ENCODE data around the gene HGD. TPM values are rescaled to one million over a fixed set of nuclear protein-coding genes. Genes with fewer than 3 reads are reported as not detected.
"Not testable (repeated sequence)": the region's sequence is repeated elsewhere in the genome, so short reads cannot be mapped to it uniquely, and the experiment has no call there.

The HGD gene
- 1 to 10 TPM; 1.7 to 2.0 TPM for total RNA-seq

- POLR2A ChIA-PET: no interaction called here
- H3K4me1 Mint-ChIP-seq: no peaks in the 10 kb centered on the region
- no peak for DNase-seq
- H3K4me3 Mint-ChIP-seq: no peak within 1 kb of the TSS
- H3K9me3 Mint-ChIP-seq: no peaks in the 10 kb centered on the region
- H3K36me3 Mint-ChIP-seq: peaks cover 1% of the 10 kb centered on the region
- no peak for ATAC-seq (ENCODE audit: low read depth)
- no peak within 1 kb of the TSS for H3K27ac Mint-ChIP-seq
- H3K27me3 Mint-ChIP-seq: no peaks in the 10 kb centered on the region
Measured at GRCh38 chr3:120682095-120682681, at the start of gene HGD. TSS of gene HGD (minus strand) at chr3:120682239. CDS start at chr3:120682111, 128 bp downstream.

GRCh38 chr3:120730576-120731542 lies 48.8 kb upstream of the HGD start:
- H3K4me1 Mint-ChIP-seq: peaks cover 2% of the 10 kb centered on the region
- H3K36me3 Mint-ChIP-seq: peaks cover 18% of the 10 kb centered on the region
- H3K4me3 Mint-ChIP-seq: no peak overlapping the region
- ATAC-seq (ENCODE audit: low read depth): no peak
- H3K27ac Mint-ChIP-seq: no peak overlapping the region
- no peak for DNase-seq
- peaks cover 7% of the 10 kb centered on the region for H3K9me3 Mint-ChIP-seq
- no peaks in the 10 kb centered on the region for H3K27me3 Mint-ChIP-seq
- POLR2A ChIA-PET: no interaction called here

GRCh38 chr3:120726791-120727190 lies 44.8 kb upstream of the HGD start:
- H3K4me1 Mint-ChIP-seq: peaks cover 2% of the 10 kb centered on the region
- H3K9me3 Mint-ChIP-seq: peaks cover 1% of the 10 kb centered on the region
- POLR2A ChIA-PET: no interaction called here
- DNase-seq: no peak
- H3K4me3 Mint-ChIP-seq: no peak overlapping the region
- ATAC-seq (ENCODE audit: low read depth): no peak
- H3K27me3 Mint-ChIP-seq: no peaks in the 10 kb centered on the region
- peaks cover 27% of the 10 kb centered on the region for H3K36me3 Mint-ChIP-seq
- no peak overlapping the region for H3K27ac Mint-ChIP-seq

DNA sequence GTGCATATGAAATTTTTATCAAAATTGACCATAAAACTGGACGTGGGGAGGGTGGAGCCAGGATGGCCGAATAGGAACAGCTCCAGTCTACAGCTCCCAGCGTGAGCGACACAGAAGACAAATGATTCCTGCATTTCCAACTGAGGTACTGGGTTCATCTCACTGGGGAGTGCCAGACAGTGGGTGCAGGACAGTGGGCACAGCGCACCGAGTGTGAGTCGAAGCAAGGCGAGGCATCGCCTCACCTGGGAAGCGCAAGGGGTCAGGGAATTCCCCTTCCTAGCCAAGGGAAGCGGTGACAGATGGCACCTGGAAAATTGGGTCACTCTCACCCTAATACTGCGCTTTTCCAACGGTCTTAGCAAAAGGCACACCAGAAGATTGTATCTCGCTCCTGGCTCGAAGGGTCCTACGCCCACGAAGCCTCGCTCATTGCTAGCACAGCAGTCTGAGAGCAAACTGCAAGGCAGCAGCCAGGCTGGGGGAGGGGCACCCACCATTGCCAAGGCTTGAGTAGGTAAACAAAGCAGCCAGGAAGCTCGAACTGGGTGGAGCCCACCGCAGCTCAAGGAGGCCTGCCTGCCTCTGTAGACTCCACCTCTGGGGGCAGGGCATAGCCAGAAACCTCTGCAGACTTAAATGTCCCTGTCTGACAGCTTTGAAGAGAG lies 37.3 kb upstream of the HGD start:
- peak overlapping the region; percentile 76 for H3K4me3 Mint-ChIP-seq
- peak; percentile 74 for DNase-seq
- peak; percentile 85 for ATAC-seq (ENCODE audit: low read depth)
- peak overlapping the region; percentile 82 for H3K27ac Mint-ChIP-seq
- H3K27me3 Mint-ChIP-seq, H3K9me3 Mint-ChIP-seq: not testable (repeated sequence)
- peaks cover 12% of the 10 kb centered on the region for H3K36me3 Mint-ChIP-seq
- POLR2A ChIA-PET: interaction anchor here (1.4 to 2.0 kb wide), 3 partner anchors 22 to 122 kb away, joined by 3 to 12 read pairs (median 4); partner anchors contain the start of genes GTF2E1 and NDUFB4
- peaks cover 11% of the 10 kb centered on the region for H3K4me1 Mint-ChIP-seq

- no peaks in the 10 kb centered on the region for H3K27me3 Mint-ChIP-seq
- H3K4me1 Mint-ChIP-seq: no peaks in the 10 kb centered on the region
- POLR2A ChIA-PET: no interaction called here
- ATAC-seq (ENCODE audit: low read depth) (no peak), DNase-seq (no peak)
- no peak overlapping the region for H3K4me3 Mint-ChIP-seq
- H3K36me3 Mint-ChIP-seq: peaks cover 6% of the 10 kb centered on the region
- H3K27ac Mint-ChIP-seq: no peak overlapping the region
- H3K9me3 Mint-ChIP-seq: no peaks in the 10 kb centered on the region
Measured at GRCh38 chr3:120713262-120713661, 31.2 kb upstream of the HGD start.

DNA sequence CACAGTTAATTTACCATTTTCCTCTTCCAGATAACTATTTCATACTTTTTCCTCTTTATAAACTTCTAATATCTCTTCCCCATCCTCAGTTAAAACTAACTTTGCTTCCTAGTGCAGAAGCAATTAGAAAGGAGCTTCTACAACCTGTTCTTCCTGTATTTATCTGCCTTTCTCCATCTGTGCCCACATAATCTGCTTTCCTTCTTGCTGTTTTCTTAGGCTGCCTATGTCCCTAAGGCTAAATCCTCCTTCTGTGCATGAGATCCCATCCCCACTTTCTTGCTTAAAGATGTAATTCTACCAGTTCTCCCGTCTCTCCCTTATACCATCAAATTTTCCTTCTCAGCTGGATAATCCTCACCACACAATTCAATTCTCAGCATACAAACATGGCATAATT lies 28.3 kb upstream of the HGD start:
- Mint-ChIP-seq H3K36me3 (peaks cover 12% of the 10 kb centered on the region), H3K4me1 (no peaks in the 10 kb centered on the region), H3K9me3 (no peaks in the 10 kb centered on the region), H3K4me3 (no peak overlapping the region), H3K27me3 (no peaks in the 10 kb centered on the region), H3K27ac (no peak overlapping the region)
- POLR2A ChIA-PET: no interaction called here
- DNase-seq (no peak), ATAC-seq (ENCODE audit: low read depth) (no peak)

DNA sequence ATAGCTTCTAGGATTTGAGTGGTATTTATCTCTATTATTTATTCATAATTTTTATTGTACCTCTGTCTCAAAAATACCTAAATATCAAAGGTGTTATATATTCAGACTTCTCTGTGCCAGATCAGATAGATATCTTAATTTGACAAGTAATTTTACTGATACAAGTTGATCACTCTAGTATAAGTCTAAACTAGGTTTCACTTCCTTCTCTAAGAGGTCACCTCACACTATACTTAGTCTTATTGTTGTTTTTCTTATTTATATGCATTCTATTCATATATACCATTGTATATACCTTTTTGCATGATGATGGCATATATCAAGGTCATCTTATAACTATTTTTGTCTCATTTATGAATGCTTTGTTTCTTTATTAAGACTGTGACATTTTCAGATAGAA lies 26.4 kb upstream of the HGD start:
- H3K27ac Mint-ChIP-seq: no peak overlapping the region

DNA sequence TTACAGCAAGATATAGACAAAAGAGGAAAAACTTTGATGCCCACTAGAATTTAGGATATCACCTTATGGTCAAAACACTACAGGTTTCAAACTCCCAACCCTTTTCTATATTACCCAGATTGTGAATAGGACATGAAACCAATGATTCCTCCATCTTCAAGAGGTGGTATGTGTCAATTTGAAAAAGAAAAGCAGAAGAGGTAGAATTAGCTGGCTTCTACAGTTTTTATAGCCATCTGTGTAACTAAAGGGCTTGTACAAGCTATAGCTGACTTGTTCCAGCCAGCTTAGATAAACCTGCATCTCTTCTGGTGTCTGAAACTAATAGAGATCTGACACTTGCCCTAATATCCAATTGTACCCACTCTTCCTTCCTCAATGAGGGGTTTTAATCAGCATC lies 24.9 kb upstream of the HGD start:
- H3K4me3 Mint-ChIP-seq: no peak overlapping the region
- ATAC-seq (ENCODE audit: low read depth): no peak
- H3K27ac Mint-ChIP-seq: no peak overlapping the region
- DNase-seq: no peak
- no peaks in the 10 kb centered on the region for H3K4me1 Mint-ChIP-seq
- H3K27me3 Mint-ChIP-seq: no peaks in the 10 kb centered on the region
- POLR2A ChIA-PET: no interaction called here
- peaks cover 6% of the 10 kb centered on the region for H3K9me3 Mint-ChIP-seq
- peaks cover 34% of the 10 kb centered on the region for H3K36me3 Mint-ChIP-seq

More for the DNA sequence above, 26.4 kb upstream of the HGD start:
- Mint-ChIP-seq H3K4me3 (no peak overlapping the region), H3K27me3 (no peaks in the 10 kb centered on the region), H3K9me3 (peaks cover 5% of the 10 kb centered on the region), H3K36me3 (peaks cover 24% of the 10 kb centered on the region), H3K4me1 (no peaks in the 10 kb centered on the region)
- ATAC-seq (ENCODE audit: low read depth) (no peak), DNase-seq (no peak)
- POLR2A ChIA-PET: no interaction called here

- no peaks in the 10 kb centered on the region for H3K4me1 Mint-ChIP-seq
- H3K9me3 Mint-ChIP-seq: peaks cover 6% of the 10 kb centered on the region
- no peak overlapping the region for H3K4me3 Mint-ChIP-seq
- peaks cover 34% of the 10 kb centered on the region for H3K36me3 Mint-ChIP-seq
- no peak for DNase-seq
- POLR2A ChIA-PET: no interaction called here
- no peaks in the 10 kb centered on the region for H3K27me3 Mint-ChIP-seq
- no peak for ATAC-seq (ENCODE audit: low read depth)
- H3K27ac Mint-ChIP-seq: no peak overlapping the region
Measured at GRCh38 chr3:120705884-120706582, 24.0 kb upstream of the HGD start.

DNA sequence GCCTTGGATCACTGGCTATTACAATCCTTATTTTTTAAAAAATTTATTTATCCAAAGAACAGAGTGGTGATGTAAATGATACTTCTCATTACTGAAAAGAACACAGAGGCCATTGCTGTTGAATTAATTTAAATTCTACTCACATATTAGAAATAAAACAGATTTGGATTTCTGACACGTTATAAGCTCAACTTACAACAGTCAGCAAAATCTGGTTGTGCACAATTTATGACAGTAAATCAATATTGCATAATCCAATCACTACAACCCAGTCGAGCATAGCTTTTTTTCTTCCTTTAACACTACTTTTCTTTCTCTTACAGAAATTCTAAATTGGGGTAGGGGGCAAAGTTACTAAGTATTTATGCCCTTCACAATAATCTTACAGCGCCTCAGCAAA lies 17.3 kb upstream of the HGD start:
- peaks cover 22% of the 10 kb centered on the region for H3K36me3 Mint-ChIP-seq
- ATAC-seq (ENCODE audit: low read depth) (no peak), DNase-seq (no peak)
- no peak overlapping the region for H3K4me3 Mint-ChIP-seq
- POLR2A ChIA-PET: no interaction called here
- H3K4me1 Mint-ChIP-seq: no peaks in the 10 kb centered on the region
- no peaks in the 10 kb centered on the region for H3K27me3 Mint-ChIP-seq
- no peak overlapping the region for H3K27ac Mint-ChIP-seq
- H3K9me3 Mint-ChIP-seq: peaks cover 5% of the 10 kb centered on the region

- no peak for DNase-seq
- Mint-ChIP-seq H3K36me3 (peaks cover 10% of the 10 kb centered on the region), H3K27me3 (no peaks in the 10 kb centered on the region), H3K9me3 (no peaks in the 10 kb centered on the region), H3K4me1 (no peaks in the 10 kb centered on the region), H3K4me3 (no peak overlapping the region), H3K27ac (no peak overlapping the region)
- POLR2A ChIA-PET: interaction anchor here (0.5 to 1.1 kb wide), 2 partner anchors 26 to 98 kb away, joined by 3 to 4 read pairs; partner anchors contain the start of gene NDUFB4
- no peak for ATAC-seq (ENCODE audit: low read depth)
Measured at GRCh38 chr3:120693439-120694171, 11.6 kb upstream of the HGD start.

GRCh38 chr3:120689395-120689794 lies 7.4 kb upstream of the HGD start:
- DNase-seq: no peak
- ATAC-seq (ENCODE audit: low read depth): no peak
- Mint-ChIP-seq H3K27ac (no peak overlapping the region), H3K27me3 (no peaks in the 10 kb centered on the region), H3K9me3 (no peaks in the 10 kb centered on the region), H3K4me3 (no peak overlapping the region), H3K4me1 (no peaks in the 10 kb centered on the region), H3K36me3 (peaks cover 9% of the 10 kb centered on the region)
- POLR2A ChIA-PET: no interaction called here

DNA sequence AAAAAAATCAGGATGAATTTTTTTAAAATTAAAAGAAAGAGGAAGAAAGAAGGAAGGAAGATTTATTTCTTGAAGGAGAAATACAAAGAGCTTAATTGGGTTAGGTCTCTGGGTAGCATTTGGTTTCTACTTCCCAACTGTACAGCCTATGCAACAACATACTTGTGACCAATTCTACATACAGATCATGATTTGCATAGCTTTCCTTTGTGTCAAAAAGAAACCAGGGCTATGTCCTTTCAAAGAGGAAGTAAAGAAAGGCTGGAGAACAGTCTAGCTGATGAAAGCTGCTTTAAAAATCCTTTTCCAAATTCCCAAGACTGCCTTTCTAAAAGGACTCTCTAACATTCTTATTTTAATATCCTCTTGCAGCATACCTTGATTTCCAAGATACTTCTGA lies 6.1 kb upstream of the HGD start:
- POLR2A ChIA-PET: no interaction called here
- ATAC-seq (ENCODE audit: low read depth) (no peak), DNase-seq (no peak)
- no peaks in the 10 kb centered on the region for H3K27me3 Mint-ChIP-seq
- H3K27ac Mint-ChIP-seq: no peak overlapping the region
- H3K4me1 Mint-ChIP-seq: no peaks in the 10 kb centered on the region
- H3K9me3 Mint-ChIP-seq: no peaks in the 10 kb centered on the region
- H3K36me3 Mint-ChIP-seq: peaks cover 6% of the 10 kb centered on the region
- no peak overlapping the region for H3K4me3 Mint-ChIP-seq
